ENCODE results near the gene PRM3.

PRM3 gene

DNA sequence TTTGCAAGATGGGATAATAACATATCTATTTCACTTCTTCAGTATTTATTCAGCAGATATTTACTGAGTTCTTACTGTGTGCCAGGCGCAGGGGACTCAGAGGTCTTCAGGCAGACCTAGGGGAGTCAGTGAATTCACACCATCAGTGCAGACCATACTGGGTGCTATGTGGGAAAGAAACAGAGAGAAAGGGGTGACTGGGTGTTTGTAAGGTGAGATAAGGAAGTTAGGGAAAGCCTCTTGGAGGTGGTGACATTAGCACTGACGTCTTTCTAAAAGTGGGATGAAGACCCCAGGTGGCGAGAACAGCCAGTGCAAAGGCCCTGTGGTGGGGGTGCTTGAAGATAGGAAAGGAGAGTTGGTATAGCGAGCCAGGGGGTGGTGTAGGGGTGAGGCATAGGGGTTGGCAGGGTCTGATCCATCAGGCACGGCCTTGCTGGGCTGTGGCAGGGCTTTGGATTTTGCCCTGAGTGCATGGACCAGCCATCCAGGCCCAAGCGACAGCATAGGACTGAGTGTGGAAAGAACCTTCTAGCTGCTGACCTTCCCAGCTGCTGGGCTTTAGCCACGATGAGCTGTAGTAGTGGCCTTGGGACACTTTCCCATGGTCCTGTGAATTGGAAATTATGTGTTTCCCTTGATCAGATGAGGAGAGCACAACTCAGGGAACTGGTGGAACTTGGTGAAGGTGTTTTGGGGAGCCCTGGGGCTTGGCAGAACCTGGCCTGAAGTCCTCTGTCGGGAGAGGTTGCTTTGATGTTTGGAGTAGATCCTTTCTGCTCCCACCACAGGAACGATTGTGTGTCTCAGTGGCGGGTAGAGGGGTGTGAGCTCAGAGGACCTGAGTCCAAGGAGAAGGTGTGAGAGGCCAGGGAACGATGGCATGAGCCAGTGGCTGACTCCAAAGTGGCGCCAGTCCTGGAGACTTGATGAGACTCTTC, 13.5 kb downstream of the PRM3 start:
- in situ Hi-C loops (cut with HindIII; ENCODE audit: low sequenced_read_pairs): no loop called here

DNA sequence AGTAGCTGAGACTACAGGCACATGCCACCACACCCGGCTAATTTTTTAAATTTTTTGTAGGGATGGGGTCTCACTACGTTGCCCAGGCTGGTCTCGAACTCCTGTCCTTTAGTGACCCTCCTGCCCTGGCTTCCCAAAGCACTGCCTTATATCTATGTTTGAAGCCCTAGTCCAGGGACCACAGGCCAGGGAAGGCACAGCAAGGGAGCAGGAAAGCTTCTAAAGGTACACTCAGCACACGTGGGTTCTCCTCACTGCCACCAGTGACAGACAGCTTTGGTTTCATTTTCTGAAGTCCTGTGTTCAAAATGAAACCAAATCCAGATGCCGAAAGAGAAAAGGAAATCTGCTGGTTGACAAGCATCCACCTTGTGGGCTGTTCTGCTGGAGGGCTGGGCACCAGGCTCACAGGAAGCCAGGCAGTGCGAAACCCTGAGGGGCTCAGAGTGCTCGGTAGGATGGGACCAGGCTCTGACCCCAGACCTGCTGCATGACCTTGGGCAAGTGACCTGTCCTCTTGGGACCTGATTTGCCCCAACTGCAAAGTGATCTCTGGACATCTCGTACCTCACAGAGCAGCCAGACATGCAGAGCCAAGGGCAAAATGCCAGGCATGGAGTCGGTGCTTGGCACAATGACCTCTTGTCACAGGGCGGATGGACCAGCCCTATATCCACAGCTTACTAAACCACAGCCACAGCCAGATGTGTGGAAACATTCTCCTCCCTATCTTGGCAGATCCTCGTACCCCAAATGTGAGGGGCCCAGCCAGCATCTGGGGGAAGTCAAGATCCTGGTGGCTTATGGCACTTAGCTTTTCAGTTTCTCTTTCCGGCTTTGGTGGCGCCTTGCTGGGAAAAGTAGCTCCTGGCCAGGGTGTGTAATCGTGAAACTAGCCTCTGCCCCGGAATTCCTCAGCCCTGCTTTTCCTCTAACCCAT, 14.6 kb downstream of the PRM3 start:
- in situ Hi-C loops (cut with HindIII; ENCODE audit: low sequenced_read_pairs): no loop called here

DNA sequence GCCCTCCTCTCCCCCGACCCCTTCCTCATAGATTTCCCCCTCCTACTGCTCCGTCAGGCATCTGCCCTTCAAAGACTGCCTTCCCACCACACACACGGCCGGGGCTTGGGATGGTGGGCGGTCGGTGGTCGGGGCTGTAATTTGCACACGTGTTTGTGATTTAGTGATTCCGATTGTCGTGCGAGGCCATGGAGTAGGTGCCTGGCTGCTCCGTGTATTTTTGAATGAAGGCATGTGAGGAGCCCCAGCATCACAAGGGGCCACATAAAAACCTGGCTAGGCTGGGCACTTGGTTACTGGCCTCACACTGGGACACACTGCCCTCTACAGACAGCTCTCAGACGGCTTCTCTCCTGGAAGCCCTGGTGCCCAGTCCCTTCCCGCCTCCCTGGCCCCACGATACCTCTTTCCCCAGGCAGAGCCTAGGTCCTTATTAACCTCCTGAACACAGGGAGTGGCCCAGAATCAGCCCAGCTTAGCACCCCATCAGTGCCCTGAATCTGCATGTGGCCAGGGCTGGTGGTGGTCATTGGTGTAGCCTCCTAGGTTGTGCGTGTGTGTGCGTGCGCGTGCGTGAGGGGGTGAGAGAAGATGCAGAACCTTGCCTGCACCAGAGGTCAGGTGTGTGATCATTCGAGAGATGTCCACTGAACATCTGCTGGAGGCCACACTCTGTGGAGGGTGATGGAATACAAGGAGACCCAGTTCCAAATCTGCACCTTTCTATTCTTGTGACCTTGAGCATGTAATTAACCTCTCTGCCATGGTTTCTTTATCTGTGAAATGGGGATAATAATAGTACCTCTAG, 16.1 kb downstream of the PRM3 start:
- in situ Hi-C loops (cut with HindIII; ENCODE audit: low sequenced_read_pairs): no loop called here

DNA sequence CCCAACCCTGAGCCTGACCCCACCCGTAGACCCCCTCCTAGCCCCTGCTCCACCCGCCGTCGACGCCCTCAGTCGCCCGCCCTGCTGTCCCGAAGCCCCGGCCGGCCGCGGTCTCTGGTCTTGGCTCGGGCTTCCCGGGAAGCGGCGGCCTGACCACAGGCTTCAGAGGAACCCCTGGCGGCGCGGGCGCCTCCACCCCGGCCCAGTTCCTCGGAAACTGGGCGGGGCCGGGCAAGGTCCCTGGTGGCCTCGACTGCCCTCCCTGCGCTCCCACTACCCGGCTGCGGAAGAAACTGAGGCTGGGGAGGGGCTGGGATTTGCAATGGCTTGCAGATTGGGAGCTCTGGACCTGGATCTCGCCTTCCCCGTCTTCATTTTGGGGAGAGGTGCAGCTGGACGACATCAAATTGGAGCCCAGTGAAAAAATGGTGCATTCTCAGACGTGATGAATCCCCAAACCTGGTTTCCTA, 16.7 kb downstream of the PRM3 start:
- in situ Hi-C loops (cut with HindIII; ENCODE audit: low sequenced_read_pairs): no loop called here

DNA sequence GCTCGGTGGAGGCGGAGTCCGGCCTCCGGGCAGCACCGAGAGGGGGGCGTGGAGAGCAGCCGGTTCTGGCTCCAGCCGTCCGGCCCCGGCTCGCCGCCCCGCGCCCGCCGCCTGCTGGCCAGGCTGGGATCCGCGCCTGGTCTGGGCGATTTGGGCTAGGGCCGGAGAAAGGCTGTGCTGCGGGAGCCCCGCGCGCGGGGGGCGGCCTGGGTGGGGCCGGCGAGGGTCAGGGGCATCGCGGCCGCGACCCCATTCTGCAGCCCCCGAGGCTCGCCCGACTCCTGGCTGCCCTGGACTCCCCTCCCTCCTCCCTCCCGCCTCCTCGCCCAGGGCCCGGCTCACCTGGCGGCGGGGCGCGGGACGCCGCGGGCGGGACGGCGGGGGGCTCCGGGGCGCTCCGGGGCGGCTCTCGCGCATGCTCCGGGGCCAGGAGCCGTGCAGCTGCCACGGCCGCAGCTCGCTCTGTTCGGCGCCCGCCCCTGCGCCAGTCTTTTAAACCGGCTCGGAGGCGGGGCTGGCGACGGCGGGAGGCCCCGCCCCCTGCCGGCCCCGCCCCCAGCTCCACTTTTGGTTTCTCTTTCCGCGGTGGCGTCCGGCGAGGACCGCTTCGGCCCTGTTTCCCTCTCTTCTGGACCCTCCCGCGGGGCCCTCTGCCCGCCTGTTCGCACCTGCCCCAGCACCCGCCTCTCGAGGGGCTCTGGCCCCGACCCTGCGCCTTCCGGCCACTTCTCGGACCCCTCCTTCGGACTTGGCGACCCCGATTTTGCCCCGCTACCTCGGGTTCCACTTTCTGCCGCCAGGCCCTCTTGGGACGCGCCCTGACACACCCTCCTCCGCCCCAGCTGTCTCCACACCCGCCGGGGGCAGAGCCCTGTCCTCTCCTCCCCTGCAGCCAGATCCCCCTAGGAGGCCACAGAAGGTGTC, 17.4 kb downstream of the PRM3 start, which contains the start of gene SOCS1:
Gene SOCS1 (minus strand): TSS at position 468 of the 924 bp plus-strand sequence. CDS start 726 bp downstream, outside the sequence.
- in situ Hi-C loops (cut with HindIII; ENCODE audit: low sequenced_read_pairs): no loop called here

DNA sequence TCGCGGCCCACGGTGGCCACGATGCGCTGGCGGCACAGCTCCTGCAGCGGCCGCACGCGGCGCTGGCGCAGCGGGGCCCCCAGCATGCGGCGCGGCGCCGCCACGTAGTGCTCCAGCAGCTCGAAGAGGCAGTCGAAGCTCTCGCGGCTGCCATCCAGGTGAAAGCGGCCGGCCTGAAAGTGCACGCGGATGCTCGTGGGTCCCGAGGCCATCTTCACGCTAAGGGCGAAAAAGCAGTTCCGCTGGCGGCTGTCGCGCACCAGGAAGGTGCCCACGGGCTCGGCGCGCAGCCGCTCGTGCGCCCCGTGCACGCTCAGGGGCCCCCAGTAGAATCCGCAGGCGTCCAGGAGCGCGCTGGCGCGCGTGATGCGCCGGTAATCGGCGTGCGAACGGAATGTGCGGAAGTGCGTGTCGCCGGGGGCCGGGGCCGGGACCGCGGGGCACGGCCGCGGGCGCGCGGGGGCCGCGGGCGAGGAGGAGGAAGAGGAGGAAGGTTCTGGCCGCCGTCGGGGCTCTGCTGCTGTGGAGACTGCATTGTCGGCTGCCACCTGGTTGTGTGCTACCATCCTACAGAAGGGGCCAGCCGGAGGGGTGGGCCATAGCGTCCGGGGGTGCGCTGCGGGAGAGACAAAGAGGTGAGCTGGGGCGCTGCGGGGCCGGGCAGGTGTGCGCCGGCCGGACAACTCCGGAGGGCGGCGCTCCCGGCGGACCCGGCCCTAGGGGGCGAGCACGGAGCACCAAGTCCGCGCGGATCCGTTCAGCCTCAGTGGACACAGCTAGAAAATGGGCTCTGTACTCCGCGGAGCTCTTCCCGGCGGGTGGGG, 18.3 kb downstream of the PRM3 start:
- in situ Hi-C loops (cut with HindIII; ENCODE audit: low sequenced_read_pairs): no loop called here

DNA sequence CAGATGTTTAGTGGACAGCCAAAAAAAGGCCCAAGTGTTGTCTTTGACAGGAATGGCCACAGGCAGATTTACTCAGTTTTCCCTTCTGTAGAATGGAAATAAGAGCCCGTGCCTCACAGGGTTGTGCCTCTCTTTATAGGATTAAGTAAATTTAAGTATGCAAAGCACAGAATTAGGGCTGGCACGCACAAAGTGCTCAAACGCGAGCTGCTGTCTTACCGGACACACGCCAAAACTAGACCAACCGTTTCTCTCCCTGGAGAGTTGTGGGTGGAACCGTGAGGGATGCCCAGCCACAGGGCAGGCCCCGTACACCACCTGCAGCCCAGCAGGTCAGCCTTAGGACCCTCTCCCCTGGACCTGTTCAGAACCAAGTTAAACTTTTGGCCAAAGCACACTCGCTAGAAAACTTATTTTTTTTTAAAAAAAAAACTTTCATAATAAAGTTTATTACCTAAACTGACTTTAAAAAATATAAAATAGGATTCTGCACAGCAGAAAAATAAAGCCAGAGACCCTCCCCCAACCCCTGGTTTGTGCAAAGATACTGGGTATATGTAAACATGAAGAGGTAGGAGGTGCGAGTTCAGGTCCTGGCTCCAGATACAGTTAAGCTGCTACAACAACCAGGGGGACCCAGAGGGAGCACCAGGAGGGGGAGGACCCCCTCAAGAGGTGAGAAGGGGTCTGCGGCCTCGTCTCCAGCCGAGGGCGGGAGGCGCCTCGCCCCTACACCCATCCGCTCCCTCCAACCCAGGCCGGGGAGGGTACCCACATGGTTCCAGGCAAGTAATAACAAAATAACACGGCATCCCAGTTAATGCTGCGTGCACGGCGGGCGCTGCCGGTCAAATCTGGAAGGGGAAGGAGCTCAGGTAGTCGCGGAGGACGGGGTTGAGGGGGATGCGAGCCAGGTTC, 19.2 kb downstream of the PRM3 start:
- in situ Hi-C loops (cut with HindIII; ENCODE audit: low sequenced_read_pairs): no loop called here

DNA sequence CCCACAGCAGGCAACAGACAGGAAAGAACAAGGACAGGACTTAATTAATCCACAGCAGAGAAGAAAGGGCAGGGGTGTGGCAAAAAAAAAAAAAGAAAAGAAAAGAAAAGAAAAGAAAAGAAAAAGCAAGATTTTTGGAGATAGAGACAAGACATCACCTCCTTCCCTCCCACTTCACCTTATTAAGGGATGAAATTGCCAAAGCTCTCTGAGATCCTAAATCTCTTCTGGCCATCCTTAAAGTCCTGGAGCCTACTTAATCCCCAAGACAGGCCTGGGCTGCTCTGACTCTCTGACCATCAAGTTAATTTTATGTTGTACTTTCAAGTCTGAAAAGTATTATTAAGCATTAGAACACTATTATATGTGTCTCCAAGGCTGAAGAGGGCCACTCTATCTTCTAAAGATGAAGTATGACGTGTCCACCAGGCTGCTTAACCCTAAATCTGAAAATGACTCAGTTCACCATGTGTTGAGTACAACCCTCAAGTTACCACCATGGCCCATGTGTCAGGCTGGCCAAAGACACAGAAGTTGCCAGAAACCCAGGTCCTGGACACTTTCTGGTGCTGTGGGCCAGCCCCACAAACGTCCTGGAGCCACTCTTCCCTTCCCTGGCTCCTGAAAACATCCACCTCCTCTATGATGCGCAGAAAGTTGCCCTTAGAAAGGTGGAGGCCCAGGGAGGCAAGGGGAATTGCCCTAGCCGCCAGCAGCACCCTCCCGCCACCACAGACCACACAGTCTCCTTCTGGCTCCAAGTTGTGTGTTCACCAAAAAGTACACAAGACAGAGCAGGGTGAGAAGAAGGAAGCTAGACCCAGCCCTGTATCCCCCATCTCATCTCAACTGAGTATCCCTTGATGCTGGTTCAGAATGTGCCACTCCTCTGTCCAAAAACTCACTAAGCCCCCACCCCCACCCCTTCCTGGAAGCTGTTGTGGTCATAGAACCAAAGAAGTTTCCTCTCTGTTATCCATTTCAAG, 20.1 kb downstream of the PRM3 start:
- in situ Hi-C loops (cut with HindIII; ENCODE audit: low sequenced_read_pairs): no loop called here

DNA sequence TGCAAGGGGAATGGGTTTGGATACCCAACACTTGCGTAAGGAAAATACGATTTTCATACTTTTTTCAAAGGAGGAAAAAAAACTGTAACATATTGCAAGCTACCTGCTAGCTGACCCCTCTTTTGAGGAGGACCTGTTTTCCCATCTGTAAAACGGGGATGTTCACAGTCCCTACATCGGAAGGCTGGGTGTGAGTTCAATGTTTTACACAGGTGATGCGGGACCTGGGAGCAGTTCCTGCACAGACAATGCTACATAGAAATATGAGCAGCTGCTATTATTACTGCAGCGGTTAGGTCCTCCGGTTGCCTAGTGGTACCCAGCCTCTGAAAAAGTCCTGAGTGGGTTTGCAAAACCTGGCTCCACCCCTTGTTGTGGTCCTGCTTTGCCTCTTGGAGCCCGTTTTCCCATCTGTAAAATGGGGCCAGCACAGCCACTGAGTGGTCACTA, 20.9 kb downstream of the PRM3 start:
- in situ Hi-C loops (cut with HindIII; ENCODE audit: low sequenced_read_pairs): no loop called here

DNA sequence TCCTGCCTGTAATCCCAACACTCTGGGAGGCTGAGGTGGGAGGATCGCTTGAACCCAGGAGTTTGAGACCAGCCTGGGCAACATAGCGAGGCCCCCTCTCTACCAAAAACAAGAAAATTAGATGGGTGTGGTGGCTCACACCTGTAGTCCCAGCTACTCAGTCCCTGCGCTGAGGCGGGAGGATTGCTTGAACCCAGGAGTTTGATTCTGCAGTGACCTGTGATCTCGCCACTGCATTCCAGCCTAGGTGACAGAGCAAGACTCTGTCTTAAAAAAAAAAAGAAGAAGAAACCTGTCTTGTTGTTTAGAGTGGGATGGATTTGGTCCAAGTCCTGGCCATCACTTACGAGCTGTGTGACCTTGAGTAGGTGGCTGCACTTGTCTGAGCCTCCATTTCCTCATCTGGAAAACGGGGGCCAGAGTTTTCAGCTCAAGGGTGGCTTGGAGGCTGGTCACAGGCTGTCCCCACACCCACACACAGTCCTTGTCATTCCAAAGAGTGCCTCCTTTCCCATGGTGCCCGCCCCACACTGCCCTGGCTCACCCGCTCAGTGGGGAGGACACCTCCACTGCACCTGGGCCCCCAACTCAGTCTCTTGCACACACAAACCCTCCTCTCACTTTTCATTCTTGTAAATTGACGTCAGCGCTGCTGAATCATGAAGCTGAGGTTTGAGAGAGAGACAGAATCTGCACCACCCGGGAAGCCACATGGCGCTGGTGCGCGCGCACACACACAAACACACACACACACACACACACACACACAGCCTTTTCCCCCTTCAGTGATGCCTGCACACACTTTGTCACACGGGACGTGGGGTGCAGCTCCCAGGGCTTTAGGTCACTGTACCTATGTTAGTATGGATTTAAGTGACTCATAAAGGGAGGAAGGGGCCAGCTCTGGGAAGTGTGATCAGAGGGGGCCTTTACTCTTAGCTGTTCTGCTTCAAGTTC, 21.6 kb downstream of the PRM3 start:
- in situ Hi-C loops (cut with HindIII; ENCODE audit: low sequenced_read_pairs): no loop called here

DNA sequence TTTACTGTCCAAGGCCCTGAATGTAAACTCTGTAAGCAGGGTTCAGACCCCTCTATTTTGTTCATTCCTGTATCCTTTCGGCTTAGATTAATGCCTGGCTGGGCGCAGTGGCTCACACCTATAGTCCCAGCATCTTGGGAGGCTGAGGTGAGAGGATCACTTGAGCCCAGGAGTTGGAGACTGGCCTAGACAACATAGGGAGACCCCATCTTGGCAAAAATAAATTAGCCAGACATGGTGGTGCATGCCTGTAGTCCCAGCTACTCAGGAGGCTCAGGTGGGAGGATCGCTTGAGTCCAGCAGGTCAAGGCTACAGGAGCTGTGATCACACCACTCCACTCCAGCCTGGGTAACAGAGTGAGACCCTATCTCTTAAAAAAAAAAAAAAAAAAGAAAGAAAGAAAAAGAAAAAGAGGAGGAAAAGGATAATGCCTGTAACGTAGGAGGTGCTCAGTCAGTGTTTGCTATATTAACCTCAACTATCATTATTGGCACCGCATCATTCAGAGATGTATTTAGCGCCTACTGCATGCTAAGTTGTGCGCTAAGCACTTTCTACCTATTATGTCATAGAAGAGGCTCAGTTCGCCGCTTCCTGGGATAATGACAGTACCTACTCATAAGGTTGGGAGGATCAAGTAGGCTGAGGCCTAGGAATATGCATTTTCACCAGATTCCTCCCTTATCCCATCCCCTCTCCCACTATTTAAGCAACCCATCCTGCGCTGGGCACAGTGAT, 22.5 kb downstream of the PRM3 start:
- in situ Hi-C loops (cut with HindIII; ENCODE audit: low sequenced_read_pairs): no loop called here

DNA sequence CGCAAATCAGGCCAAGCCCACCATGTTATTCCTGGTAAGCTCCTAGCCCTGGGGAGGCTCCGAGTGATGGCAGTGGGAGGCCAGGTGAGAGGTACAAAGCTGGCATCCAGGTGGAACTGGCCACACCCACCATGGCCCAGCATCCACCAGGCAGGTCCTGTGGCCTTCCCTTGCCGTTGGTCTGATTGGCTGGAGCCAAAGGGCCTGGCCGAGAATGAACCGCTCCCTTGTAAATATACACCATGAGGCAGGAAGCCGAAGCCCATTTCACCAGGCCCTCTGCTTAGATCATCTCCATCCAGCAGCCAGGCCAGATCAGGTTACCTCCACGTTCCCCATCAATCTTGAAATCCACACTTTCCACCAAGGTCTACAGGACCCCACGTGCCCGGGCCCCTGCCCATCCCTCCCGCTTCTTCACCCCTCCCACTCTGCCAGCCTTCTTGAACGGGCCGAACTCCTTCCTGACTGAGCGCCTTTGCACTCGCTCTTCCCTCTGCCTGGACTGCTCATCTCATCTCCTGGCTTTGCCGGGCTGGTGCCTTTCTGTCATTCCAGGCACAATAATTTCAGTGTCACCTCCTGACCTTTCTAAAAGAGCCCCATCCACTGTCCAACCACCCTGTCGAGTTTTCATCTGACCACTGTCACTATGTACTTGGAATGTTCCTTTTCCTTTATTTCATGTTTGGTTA, 23.2 kb downstream of the PRM3 start:
- in situ Hi-C loops (cut with HindIII; ENCODE audit: low sequenced_read_pairs): no loop called here

DNA sequence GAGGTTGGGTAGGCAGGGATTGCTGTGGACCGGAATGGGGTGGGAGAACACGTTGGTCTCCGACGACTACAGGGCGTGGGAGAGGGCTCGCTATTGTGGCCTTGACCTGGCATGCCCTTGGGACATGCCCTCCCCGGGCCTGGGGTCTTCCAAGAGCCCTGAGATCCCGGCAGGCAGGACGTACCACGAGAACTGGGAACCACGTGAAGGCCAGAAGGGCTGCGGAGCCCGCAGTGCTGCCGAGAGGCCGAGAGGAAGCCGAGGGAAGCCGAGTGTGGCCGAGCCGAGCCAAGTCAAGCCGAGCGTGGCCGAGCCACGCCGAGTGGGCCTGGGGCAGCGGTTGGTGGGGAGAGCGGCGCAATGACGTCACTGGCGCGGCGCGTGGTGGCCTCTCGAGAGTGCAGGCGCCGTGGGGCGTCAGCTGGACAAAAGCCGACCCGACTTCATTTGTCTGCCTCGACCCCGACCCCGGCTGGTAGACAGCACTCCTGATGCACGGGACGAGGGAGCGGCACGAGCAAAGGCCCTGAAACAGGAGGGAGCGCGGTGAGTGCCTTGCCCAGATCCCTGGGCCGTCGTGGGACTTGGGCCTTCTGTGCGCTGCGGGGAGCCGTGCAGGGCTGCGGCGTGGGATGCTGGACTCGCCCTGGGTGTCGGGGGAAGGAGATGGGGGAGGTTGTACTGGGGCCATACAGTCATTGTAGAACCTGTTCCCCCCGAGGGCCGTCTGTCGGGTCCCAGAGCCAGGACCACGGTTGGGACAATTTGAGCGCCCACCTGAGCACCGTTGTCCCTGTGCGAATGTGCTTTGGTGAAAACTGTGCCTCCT, 24.0 kb downstream of the PRM3 start:
- in situ Hi-C loops (cut with HindIII; ENCODE audit: low sequenced_read_pairs): no loop called here

Measured in DLD1 (cell line).